ENCODE results near the gene HOXA2.

The HOXA2 gene

DNA sequence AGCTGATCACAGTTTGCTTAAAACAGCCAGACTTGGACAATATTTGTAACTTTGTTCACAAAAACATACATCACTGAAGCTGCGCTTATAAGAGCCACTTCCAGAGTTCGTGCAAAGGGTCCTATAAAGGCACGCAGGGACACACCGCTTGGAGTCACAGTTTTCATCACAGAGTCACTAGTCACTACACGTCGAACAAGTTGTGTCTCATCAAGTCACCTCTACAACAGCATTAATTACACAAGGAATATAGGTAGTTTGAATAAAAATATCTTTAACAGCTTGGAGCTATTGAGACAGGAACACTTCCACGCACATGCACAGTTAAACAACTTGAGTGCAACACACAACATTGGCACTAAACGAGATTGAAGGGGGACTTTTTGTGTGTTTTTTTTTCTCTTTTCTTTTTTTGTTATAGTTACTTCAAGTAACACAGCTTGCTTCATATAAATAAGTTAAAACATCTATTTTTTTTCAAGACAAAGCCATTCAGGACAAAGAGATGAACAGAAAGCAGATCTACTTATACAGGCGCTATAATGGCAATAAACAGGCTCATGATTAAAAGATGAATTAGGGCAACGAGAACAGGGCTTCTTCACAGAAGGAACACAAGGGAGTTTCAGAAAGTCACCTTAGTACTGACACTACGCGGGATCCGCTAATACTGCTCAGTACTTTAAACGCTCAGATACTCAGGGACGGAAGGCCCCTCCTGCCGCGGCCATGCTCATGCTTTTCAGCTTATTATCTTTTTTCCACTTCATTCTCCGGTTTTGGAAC is 38.8 kb upstream of the HOXA2 start:
- FAIRE-seq, result no peak

DNA sequence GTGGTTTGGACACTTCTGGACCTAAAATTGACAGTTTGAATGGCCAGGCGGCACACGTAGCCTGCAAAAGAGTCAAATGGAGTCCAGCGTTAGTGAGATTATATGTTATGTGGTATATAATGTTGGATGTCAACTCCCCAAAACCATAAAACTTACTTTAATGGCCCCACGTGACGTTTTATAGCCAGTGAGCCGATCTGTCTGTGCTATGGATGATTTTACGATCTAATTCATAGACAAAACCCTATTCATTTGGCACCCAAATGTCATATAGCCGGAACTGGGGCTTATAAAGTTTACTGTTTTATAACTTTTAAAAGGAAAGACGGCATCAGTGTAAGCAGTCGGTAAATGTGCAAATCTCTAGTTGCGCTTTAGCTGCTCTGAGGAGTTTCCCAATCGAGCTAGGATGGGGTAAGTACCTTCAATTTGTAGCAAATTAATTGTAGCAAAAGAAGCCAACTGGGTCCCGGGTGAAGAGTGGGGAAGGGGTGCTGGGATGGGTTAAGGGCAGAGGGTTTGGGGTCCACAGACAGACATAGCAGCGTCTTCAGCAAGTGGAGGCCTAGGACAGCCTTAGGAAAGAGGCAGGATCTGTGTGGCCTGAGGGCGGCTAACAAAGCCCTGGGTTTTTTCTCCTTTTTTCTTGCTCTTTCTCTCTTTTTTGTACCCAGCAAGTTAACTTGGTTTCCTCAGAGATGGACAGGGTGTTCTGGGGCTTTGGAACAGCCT is 37.8 kb upstream of the HOXA2 start:
- FAIRE-seq, result no peak

DNA sequence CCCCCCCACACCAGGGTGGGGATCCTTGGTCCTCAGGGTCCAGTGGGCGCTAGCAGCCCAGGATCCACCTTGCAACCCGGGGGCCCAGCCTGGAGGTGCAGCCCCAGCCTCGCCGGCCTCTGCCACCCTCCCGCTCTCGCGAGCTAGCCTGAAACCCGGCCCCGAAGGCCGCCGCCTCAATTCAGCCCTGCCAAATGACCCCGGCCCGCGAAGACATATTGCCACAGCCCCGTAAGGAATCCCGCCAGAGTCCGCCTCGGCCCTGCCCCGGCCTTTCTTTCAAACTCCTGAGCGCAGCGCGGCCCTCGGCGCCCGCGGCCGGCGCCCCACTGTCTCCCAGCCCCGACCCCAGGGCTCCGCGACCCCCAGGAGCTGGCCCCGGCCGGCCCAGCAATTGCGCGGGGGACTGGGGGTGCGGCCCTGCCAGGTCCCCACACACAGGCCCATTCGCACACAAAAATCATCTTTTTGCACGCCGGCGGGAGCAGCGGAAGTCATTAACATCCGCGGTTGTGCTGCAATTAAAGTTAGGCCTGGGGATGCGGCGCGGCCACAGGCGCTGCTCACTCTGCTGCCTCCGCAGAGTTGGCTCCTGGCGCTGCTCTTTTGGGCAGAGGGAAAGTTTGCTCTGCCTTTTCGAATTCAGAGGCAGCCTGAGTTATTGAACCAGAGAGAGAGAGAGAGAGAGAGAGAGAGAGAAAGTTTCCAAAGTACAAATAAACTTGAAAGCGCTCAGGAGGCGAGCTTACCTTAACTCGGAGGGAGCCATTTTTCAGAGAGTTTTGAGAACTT is 37.0 kb upstream of the HOXA2 start:
- FAIRE-seq, result no peak

DNA sequence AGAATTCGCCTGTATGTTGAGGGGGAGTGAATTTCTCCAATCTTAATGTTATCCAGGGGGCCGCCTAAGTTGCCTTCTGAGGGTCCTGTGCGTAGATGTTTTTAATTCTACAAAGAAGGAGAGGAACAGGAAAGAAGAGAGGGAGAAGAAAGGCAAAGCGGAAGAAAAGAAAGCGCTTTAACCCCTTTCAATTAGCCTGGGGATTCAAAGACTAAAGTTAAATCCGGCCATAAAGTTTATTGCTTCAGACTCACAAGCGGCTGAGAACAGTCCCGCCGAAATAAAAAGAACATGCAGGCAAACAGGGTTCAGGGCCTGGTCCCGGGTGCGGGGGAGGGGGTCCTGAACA is 36.5 kb upstream of the HOXA2 start:
- no peak for FAIRE-seq

DNA sequence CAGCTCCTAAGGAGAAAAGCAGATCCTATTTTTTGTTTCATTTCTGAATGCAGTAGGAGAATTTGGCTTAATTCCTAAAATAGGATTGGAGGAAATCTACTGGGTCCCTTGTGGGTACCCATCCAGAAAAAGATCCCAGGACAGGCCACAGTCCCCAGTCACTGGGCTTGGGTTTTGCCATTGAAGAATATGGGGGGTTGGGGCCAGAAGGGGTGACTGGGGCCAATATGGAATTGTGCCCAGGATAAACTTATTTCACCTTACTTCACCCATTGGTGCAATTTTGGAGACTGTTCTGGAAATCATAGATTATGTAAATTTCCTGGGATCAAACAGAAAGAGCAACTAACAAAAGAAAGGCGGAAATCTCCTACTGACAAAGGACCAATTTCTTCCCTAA is 36.0 kb upstream of the HOXA2 start:
- no peak for FAIRE-seq

DNA sequence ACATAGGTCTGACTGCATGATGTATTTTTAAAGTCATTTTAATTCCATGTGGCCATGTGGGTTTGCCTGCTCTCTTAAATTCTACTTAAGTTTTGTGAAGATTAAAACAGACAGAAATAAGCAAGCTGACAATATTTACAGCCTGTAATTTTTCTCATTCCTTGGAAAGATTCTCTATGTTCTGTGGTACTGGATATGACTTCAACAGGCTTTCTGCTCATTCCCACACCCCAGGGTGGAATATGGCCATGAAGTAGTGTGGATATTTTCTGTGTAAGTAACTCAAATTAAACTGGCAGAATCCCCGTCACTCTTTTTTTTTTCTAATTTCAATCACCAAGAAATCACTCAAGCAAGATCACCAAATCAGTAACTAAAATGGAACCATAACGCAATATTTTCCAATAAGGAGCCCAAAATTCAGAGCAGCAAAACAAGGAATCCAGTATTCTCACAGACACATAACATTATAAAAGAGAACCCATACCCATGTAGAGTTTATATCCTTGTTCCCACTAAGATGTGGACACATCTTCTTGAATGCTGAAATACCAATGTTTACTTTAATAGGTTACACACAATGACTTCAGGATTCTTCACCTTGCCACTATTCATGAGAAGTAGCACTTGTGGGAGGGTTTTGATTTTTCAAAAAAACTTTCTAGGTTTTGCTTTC is 35.3 kb upstream of the HOXA2 start:
- FAIRE-seq, result no peak

DNA sequence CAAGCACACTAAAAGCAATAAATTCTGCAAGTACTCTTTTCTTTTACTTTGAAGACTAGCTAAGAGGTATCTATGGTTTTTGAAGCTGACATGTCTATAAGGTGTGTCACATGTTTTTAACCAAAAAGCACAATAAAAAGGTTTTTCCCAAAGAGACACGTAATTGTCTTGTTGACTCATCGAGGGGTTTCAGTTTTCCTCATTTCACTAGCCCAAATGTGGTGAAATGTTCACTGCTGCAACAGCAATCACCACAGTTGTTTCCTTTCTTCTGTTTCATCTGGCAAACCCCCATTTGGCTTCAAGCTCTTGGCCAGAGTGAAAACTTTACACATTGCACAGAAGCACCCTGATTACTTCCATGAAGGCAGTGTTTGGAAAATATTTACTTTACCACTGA is 31.9 kb upstream of the HOXA2 start:
- no peak for FAIRE-seq

DNA sequence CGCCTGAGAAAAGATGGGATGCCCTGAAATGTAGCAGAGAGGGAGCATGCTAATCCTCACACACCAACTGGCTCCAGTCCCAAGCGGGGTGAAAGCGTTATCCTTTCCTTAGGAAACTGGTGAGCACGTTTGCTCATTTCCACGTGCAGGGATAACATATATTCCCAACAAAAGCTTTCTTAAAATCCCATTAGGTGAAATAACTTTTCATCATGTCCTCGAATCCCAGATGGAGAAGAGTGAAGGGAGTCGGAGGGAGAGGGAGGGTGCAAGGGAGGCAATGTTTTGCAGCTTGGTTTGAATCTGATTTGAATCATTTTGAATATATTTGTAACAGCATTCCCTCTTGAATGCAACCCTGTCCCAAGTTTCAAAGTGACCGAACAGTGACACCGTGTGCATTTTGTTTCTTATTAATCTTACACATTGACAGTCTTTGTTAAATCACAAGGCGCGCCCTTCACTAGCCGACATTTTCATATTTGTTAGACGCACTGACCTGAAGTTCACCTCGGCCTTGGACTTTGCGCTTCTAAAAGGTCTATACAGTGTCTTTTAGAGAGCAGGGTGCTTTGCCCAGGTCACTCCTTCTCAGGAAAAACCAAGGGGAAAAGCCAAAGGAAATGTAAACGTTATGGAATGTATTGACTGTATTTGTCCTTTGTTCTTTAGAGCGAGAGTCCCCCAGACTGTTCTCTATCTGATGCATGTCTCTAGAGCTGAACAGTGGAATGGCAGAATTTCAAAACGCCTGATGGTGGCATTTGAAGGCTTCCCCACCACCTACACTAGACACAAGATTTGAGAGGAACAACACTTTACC is 31.1 kb upstream of the HOXA2 start:
- FAIRE-seq, result no peak

DNA sequence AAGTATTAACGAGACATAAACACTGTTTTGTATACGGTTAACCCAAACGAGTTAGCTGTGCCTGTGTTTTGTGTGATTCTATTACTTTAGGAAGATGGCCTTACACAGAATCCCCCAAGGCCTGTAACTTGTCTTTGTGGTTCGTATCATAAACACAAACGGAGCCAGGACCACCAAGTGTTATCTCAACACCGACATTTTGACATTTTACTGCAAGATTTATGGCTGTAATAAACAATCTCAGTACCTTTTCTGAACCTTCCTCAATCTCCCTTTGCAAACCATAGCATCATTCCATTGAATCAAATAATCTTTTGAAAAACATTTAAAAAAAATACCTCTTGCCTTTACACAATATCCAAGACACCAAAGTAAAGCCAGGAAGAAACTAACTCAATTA is 30.5 kb upstream of the HOXA2 start:
- no peak for FAIRE-seq

DNA sequence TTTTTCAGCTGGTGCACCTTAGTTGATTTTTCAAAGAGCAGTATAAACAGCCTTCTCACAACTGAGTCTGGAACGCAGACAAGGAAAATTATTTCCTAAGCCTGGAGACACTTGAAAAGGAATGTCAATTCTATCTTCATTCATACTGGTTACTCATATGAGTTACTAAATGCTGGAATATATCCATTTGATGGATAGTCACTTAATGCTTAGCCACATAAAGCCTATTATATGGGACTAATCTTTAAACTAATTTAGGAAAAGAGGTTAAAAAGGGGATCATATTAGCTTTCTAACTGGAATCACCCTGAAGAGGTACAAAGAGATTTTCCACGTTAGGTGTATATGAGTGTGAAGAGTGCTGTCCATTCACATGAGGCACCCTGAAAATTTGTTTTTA is 29.7 kb upstream of the HOXA2 start:
- no peak for FAIRE-seq

DNA sequence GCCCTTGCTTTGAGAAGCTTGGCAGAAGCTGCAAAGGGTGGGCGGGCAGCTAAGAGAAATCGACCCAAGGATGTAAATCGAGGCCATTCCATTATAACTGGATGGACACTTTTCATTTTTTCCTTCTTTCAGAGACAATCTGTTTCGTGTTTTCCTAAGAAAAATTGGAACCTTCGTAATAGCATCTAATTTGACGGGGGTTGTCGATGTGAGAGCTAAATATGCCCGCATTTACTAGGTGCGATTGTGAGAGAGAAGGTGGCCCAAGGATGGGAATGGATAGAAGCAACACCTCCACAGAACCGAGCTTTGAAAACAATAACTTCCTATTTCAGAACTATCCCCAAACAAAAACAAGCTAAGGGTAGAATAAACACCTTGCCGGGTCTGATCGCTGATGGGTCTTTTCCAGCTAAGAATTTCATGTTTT is 28.9 kb upstream of the HOXA2 start:
- FAIRE-seq, result no peak

DNA sequence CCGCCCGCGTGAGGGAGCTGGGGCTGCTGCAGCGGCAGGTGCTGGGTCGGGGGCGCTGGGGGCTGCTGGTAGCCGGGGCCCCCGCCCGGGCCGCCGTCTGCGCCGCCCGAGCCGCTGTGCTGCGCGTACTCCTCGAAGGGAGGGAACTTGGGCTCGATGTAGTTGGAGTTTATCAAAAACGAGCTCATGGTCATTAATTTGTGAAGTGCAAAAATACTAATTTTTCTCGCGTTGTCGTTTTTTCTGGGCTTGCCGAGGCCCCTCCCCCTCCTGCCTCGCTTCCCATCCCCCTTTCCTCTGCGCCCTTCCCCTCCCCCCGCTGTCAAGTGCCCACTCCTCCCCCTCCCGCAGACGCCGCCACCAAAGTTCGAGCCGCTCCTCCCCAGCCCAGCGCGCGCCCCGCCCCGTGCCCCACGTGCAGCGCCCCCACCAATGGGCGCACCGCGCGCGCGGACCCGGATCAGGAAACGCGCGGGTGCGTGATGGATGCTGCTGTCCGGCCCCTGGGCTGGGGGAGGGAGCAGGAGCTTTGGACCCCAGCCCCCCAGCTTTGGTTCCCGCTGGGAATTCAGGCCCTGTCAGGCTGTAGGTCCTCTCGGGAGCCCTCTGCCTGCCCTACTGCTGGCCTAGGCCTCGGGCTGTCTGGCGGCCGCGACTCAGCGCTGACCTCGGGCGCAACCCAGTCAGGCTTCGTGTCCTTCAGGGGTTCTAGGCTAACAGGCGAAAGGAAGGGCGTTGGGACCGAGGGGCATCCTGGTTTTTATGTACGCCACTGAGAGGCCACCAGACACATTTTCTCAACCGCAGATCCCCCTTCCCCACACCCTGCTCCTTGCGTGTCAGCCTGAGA is 28.3 kb upstream of the HOXA2 start, which contains the start of gene HOXA4:
TSS of gene HOXA4 (minus strand) at position 218 of the 850 bp plus-strand sequence. CDS start at position 194, 24 bp downstream.
- FAIRE-seq, result no peak

DNA sequence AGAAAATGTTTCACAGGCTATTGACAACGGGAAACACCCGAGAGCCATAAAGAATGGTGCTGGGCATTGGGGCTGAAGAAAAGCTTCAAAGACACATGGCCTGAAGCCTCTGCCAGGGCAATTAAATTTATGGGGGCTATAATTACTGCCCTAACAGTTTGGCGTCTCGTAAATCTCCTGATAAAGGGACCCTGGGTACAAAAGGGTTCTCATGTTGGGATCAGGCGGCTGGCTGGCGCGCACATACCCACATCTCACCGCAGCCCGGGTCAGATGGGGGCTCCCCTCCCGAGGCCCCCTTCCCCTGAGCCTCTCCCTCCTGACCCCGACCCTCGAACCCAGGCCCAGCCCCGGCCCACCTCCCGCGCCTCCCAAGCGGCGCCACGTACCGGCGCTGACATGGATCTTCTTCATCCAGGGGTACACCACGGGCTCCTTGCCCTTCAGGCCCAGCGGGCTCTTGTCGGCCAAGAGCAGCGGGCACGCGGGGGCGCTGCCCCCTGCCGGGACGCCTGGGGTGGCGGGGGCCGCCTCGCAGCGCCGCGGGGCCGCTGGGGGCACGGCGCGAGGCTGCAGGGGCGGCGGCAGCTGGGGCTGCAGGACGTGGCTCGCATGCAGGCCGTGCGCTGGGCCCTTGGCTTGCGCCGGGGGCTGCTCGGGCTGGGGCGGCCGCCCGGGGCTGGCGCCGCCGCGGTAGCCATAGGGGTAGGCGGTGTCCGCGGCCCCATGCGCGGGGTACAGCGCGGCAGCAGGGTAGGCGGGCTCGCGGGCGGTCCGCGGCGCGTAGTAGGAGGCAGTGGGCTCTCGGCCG is 27.5 kb upstream of the HOXA2 start:
- FAIRE-seq, result no peak

DNA sequence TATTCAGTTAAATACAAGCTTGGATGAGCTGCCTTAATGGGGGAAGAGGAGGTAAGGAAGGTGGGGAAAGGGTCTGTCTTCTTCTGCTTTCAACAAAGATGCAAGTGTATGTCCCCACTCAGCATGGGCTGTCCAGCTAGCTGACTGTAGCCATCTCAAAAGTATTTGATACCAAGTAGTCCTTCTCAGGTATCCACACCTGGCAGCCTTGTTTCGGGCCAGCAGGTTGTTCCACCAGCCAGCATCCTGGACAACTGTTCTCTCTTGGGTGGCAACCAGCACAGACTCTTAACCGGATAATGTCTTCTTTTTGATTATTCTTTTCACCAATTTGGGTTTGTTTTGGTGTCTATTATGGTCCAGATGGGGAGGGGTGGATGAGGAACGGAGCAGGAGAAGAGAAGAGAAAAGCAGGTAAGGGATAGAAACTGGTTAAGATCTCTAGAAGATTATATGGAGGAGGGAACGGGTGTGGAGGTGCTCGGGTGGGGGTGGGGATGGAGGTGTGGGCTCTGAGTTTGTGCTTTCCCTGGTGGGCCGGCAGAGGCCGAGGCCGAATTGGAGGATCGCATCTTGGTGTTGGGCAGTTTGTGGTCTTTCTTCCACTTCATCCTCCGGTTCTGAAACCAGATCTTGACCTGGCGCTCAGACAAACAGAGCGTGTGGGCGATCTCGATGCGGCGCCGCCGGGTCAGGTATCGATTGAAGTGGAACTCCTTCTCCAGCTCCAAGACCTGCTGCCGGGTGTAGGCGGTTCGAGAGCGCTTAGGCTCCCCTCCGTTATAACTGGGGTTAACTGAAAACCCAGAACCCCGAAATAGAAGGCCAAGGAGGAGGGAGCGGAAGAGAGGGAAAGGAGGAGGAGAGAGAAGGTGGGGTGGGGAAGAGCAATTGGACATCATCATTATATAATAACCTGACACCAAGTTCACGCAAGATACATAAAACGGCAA is 26.6 kb upstream of the HOXA2 start:
- no peak for FAIRE-seq

DNA sequence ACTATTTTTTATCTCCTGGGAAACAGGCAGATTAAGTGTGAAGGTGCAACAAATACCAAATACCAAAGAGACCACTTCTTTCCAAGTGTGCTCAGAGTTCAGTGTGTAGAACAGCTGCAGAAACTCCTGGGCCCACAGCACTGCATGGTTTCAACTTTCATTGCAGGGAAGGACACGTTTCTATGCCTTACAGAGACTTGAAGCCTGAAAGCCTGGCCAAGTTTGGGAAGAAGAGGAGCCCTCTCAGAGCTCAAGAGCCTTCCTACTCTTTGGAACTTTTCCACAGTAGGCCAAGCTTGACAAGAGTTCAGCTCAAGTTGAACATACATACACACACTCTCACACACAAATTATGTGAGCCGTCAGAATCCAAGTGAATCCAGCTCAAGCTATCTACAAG is 25.6 kb upstream of the HOXA2 start:
- FAIRE-seq, result no peak

DNA sequence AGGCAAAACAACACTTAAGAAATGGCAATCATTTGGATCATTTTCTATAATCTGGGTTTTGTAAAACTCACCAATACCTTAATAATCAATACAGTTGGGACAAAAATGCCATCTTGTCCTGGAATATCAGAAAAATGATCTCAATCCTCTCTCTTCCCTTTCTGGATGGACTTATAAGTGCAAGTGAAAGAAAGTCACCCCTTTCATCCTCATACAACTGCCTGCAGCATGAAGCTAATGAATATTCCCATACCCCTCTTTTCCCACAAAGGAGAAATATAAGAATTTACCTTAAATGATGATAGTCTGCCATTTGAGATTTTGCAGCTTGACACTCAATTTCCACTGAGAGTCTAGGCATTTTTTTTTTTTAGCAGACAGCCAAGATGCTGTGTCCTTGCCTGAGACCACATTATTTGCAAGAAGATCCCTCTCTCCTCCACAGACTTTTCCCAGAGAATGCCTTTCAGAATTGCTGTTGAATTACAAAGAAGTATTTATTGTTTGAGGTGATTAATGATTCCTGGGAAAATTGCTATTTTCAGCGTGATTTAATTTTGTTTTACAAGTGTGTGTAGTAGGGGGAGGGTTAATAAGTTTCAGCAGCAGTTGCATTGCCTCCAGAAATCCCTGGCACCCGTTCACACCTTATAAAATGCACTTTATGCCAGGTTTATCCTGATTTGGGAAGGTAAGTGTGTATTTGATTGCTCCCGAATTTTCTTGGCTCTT is 24.3 kb upstream of the HOXA2 start:
- no peak for FAIRE-seq

DNA sequence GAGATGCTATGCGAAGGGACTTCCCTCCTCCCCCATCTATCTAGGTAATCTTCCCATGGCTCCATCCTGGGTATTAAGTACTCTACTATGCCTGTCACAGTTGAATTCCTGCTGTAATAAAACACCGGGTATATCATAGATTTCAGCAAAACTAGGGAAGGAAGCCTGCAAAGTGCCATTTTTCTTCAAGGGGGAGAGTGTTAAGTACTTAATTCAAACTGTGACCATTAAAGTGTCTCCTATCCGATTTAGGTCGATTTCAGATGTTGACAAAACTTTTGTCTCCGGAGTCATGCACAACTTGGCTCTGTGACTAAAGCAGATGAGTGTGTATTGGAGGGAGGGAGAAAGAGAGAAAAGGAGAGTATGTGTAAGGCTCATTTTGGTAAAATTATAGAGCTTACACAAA is 23.5 kb upstream of the HOXA2 start:
- FAIRE-seq, result no peak

Data from TTC549 (cell line).